Progenitor cell of endocrine pancreas (in vitro differentiated cells): ENCODE data around the gene PPARGC1A. TPM values are rescaled to one million over a fixed set of nuclear protein-coding genes. Genes with fewer than 3 reads are reported as not detected.

Experiments used
- DNase-seq: peaks from one replicate; pipeline ENCODE4 v3.0.0; 2021; ENCODE audit warnings: low spot score; ENCODE audit not compliant: unreplicated experiment
- H3K27ac Mint-ChIP-seq: 2 replicates; pipeline ENCODE4 v1.8.0; 2021; ENCODE audit warnings: mild to moderate bottlenecking, moderate library complexity, mixed read lengths
- H3K27me3 Mint-ChIP-seq: 2 replicates; pipeline ENCODE4 v1.8.0; 2021; ENCODE audit warnings: mixed read lengths
- H3K36me3 Mint-ChIP-seq: 2 replicates; pipeline ENCODE4 v1.8.0; 2022; ENCODE audit warnings: mixed read lengths; ENCODE audit not compliant: insufficient read depth
- H3K4me1 Mint-ChIP-seq: 2 replicates; pipeline ENCODE4 v1.8.0; 2021; ENCODE audit warnings: low read depth, mixed read lengths
- H3K4me3 Mint-ChIP-seq: 2 replicates; pipeline ENCODE4 v1.8.0; 2021; ENCODE audit warnings: low read depth, mild to moderate bottlenecking, moderate library complexity, mixed read lengths
- H3K9me3 Mint-ChIP-seq: 2 replicates; pipeline ENCODE4 v1.8.0; 2021; ENCODE audit warnings: low read depth, mixed read lengths
- CTCF ChIP-seq: fragments of 200-600 bp; sonication (generic); IDR thresholded peaks from one replicate; pipeline ENCODE4 v1.5.0; 2021; ENCODE audit warnings: antibody characterized with exemption, mild to moderate bottlenecking; ENCODE audit not compliant: unreplicated experiment
- total RNA-seq: library from RNA; stranded (reverse); gene quantifications from 2 replicates; pipeline ENCODE4 v1.2.1, GENCODE V29; 2021

Gene PPARGC1A
- total RNA-seq, 1 donor from 2014 or later, result 0.93 TPM

- H3K36me3 Mint-ChIP-seq, result no peaks in the 10 kb centered on the region
- H3K4me3 Mint-ChIP-seq, result no peak overlapping the region
- no peak for DNase-seq
- H3K27me3 Mint-ChIP-seq, result no peaks in the 10 kb centered on the region
- TF ChIP-seq CTCF, result no peak
- no peaks in the 10 kb centered on the region for H3K4me1 Mint-ChIP-seq
- no peak overlapping the region for H3K27ac Mint-ChIP-seq
- H3K9me3 Mint-ChIP-seq, result peaks cover 4% of the 10 kb centered on the region
These were observed 43.1 kb upstream of the PPARGC1A start for GRCh38 chr4:23932901-23933308.

GRCh38 chr4:23932186-23932585, 42.3 kb upstream of the PPARGC1A start:
- Mint-ChIP-seq H3K36me3 (no peaks in the 10 kb centered on the region), H3K4me1 (no peaks in the 10 kb centered on the region)

GRCh38 chr4:23931489-23931830, 41.6 kb upstream of the PPARGC1A start:
- Mint-ChIP-seq H3K36me3 (no peaks in the 10 kb centered on the region), H3K27ac (no peak overlapping the region), H3K4me1 (no peaks in the 10 kb centered on the region), H3K27me3 (no peaks in the 10 kb centered on the region), H3K9me3 (peaks cover 4% of the 10 kb centered on the region), H3K4me3 (no peak overlapping the region)
- DNase-seq, result no peak
- no peak for TF ChIP-seq CTCF

More at GRCh38 chr4:23932186-23932585, 42.3 kb upstream of the PPARGC1A start:
- Mint-ChIP-seq H3K9me3 (peaks cover 4% of the 10 kb centered on the region), H3K27me3 (no peaks in the 10 kb centered on the region), H3K4me3 (no peak overlapping the region), H3K27ac (no peak overlapping the region)
- DNase-seq, result no peak
- TF ChIP-seq CTCF, result no peak

- no peak overlapping the region for H3K4me3 Mint-ChIP-seq
- H3K36me3 Mint-ChIP-seq, result no peaks in the 10 kb centered on the region
- no peaks in the 10 kb centered on the region for H3K27me3 Mint-ChIP-seq
- H3K4me1 Mint-ChIP-seq, result no peaks in the 10 kb centered on the region
- no peak for TF ChIP-seq CTCF
- H3K27ac Mint-ChIP-seq, result no peak overlapping the region
- peaks cover 4% of the 10 kb centered on the region for H3K9me3 Mint-ChIP-seq
- no peak for DNase-seq
These were observed 41.1 kb upstream of the PPARGC1A start for GRCh38 chr4:23930750-23931488.

GRCh38 chr4:23929248-23929647, 39.4 kb upstream of the PPARGC1A start:
- no peak for TF ChIP-seq CTCF
- no peaks in the 10 kb centered on the region for H3K27me3 Mint-ChIP-seq
- peaks cover 4% of the 10 kb centered on the region for H3K9me3 Mint-ChIP-seq
- no peaks in the 10 kb centered on the region for H3K4me1 Mint-ChIP-seq
- no peaks in the 10 kb centered on the region for H3K36me3 Mint-ChIP-seq
- no peak overlapping the region for H3K27ac Mint-ChIP-seq
- no peak for DNase-seq
- no peak overlapping the region for H3K4me3 Mint-ChIP-seq
